Activated T-cell treated with anti-CD3 and anti-CD28 coated beads for 1 hour (primary cell): ENCODE measurements around the gene GNAO1.
A peak's percentile ranks its signal among the peaks of the same experiment; 100 is the strongest.

Experiments
- DNase-seq: peaks from one replicate; pipeline ENCODE4 v3.0.0-alpha.2; 2020; ENCODE audit warnings: low read depth

The GNAO1 gene

DNA sequence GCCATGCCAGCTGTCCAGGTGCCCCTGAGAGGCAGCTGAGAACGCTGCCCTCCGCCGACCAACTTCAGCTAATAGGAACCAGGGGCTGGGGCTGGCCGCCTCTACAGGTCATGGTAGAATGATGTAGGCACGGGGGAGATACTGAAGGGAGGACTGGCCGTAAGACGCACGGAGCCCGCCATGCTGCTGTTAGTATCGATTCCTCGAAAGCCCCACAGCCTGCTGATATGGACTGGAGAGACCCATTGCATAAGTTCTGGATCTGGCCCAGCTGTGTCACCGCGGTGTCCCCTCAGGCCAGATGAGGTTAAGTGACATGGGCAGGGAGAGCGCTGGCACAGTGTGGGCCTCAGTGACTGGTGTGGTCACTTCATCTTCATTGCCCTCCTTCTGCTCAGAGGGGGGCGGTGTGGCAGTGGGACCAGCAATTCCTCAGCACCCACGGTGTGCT is 158.4 kb downstream of the GNAO1 start:
- no peak for DNase-seq

DNA sequence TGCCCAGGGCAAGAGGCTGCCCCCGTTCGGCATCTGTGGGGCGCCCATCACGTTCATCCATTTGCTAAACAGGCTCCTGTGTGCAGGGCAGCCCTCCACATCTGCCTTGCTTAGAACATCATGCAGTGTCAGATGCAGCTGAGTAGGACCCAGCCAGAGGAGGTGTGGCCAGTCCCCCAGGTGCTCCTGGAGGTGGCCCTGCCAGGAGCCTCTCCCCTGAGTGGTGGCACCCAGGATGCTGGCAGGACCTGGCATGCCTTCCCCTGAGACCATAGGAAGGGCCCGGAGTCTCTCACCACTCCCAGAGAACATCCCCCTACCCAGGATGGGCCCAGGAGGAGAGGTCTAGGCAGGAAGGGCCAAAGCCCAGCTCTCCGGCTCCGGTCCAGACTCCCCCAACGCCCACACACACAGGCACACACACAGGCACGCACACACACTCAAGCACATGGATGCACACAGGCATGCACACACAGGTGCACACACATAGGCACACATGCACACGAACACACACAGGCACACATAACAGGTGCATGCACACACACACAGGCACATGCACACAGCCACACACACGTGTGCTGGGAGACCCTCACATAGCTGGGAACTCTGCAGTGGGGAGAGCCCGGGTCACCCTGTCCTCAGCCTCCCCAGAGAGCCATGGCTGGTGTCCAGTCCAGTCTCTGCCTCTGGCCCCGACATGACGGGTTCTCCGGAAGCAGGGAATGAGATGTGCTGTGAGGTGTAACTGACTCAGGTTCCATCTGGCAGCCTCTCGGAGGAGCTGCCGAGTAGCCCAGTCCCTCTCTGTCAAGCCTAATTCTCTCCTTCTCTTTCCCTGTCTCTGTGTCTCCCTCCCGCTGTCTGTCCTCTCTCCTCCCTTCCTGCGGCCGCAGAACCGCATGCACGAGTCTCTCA is 159.5 kb downstream of the GNAO1 start:
- DNase-seq, result no peak

DNA sequence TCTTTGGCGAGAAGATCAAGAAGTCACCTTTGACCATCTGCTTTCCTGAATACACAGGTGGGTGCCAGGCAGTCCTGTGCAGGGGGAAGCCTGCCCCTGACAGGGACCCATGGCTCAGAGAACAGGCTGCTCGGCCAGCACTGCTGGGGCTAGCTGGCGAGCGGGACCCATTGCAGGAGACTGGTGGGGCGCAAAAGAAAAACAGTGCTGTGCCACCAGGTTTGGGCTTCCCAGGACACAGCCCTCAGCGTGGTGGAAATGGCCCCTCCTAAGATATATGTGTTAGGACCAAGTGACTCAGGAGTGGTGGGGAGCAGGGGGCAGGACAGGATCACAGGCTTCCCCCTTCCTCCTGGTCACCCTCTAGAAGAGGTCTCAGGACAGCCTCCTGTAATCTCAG is 160.2 kb downstream of the GNAO1 start:
- no peak for DNase-seq

DNA sequence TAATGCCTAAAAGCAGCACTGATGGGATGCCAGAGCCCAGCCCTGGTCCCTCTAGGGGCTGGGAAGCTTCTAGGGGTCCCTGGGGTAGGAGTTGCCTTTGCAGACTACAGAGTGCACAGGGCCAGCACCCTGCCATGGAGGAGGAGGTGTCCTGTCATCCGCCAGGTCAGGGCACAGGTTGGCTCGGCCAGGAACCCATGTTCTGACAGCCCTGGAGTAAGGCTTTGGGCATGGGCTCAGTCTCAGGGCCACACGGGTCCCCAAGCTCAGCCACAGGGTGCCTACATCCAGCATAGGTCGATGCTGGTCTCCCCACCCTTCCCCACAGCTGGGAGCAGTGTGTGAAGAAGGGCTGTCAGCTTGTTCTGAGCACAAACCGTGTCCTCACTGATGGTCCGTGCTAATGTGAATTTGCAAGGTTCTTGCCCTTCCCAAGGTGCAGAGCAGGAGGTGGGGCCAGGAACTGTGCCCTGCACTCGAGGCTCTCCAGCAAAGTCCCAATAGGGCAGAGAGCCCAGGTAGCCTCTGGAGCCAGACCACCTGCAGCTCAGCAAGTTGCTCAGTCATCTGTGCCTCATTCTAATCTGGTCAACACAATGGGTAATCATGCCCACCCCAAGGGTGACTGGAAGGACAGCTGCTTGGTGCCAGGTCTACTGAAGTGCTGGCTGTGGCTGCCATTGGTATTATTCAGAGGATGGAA is 161.2 kb downstream of the GNAO1 start:
- no peak for DNase-seq

DNA sequence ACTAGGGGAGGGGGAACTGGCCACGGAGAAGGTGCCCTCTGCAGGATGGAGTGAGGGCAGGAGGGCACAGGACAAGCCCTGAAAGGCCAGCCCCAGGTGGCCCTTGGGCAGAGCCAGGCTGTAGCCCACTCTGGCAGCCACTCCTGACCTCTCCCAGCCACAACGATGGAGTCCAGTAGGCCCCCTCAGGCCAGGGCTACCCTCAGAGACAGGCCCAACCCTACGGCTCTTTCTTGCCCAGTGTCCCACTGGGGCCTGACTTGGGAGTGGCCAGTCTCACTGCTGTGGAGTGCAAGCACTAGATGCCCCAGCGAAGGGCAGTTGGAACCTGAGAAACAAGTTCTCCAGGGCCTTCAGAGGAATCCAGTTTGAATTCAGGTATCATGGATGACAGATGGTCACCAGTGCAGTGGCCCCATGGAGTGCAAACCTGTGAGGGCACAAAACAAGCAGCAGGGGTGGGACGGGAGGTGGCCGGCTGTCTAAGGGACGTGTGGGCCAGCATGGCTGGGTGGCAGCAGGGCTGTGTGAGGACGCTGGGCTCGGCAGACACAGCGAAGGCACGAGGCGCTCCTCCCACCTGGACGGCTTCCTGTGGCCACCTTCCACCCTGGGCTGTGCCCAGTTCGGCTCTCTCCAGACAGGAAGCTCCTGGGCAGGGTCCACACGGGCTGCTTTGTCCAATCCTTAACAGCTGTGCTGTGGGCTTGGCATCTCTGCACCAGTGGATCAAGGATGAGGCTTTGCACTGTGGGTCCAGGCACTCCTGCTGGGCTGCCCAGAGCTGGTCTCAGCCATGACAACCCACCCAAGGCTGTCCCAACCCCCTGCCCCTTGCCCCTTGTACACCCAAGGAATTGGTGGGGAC is 162.0 kb downstream of the GNAO1 start:
- no peak for DNase-seq

DNA sequence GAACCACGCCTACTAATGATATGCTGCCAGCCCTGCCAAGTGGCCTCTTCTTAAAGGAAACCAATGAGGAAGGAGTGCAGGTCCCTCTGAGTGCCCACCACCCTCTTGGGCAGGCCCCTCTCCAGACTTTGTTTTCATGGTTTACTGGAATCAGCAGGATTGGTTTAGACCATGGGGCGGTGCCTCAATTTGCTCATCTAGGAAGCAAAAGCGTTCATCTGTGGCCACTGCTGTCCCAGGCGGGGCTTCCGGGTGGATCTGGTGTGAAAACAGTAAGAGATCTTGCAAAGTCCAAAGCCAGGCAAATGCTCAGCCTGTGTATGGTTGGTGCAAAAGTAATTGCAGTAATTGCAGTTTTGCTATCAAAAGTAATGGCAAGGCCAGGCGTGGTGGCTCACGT is 162.7 kb downstream of the GNAO1 start:
- no peak for DNase-seq

DNA sequence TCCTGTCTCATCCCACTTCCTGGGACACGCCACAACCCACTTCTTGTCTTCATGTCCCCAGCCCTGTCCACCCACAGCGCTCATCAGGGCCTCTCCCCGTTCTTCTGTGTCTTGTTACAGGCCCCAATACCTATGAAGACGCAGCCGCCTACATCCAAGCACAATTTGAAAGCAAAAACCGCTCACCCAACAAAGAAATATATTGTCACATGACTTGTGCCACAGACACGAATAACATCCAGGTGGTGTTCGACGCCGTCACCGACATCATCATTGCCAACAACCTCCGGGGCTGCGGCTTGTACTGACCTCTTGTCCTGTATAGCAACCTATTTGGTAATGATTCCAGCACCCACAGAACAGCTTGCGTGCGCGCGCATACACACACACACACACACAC is 163.5 kb downstream of the GNAO1 start:
- no peak for DNase-seq

DNA sequence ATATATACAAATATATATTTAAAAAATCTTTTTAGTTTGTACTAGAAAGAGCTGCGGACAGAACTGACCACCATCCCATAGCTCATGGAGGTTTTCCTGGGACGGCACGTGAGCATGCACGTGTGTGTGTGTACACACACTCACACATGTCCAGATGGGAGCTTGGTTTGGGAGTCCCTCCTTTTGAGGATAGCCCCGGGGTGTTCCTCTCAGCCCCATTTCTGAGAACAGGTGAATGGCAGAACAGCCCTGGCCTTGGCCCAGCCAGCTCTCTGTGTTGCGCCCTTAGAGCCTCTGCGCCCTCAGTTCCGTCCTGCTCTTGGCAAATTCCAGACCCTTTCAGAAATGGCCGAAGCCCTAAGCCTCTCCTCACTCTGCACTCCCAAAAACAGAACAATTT is 163.9 kb downstream of the GNAO1 start:
- DNase-seq, result no peak

DNA sequence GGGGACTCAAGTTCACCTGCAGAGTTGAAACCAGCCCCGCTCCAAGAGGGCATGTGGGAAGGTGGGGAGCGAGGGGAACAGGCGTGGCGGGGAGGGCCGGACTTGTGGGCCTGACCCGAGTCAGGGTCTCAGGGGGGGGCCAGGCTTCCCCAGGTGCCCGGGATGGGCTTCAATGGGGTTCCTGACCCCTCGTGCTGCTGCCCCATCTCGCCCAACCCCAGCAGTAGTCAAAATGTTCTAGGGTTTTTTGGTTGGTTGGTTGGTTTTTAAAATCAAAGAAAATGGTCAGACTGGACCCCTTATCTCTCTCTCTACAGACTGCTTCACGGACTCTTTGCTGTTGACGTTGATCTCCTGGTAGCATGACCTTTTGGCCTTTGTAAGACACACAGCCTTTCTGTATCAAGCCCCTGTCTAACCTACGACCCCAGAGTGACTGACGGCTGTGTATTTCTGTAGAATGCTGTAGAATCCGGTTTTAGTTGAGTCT is 164.5 kb downstream of the GNAO1 start:
- no peak for DNase-seq

DNA sequence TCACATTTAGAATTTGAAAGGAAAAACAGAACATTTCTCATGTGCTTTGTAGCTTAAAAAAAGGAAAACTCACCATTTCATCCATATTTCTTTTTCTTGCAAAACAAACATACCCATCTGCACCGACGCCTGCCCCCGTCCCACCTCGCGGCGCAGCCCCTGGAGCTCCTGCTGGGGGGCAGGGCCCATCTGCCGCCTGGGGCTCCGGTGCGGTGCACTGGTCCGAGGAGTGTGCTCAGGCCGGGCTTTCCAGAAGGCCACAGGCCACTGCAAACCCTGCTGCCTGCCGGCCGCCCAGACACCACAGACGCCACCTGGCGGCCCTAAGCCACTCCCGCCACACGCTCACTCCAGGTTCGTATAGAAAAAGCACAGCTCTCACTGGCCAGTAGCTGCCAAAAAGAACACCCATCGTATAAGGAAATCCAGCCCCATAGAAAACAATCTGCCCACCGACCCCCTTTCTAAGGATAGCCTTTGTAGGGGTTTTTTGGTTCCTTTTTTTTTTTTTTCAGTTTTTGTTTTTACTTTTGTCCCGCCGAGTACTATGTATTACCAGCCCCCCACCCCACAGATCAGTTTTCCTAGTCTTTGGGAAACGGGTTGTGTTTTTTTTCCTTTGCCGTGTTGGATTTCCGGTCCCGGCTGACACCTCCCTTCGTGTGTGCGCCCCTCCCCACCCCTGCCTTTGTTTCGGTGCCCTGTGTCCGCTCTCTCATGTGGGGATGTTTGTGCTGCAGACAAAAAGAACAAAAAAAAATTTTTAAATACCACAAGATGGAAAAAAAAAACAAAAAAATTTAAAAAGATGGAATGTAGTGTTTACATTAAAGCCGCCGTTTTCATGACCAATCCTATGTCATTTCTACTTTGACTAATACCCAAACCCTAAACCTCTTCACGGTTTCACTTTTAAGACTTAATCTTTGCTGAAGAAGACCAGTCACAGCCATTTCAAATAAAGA is 165.3 kb downstream of the GNAO1 start:
- DNase-seq, result peak; percentile 40

DNA sequence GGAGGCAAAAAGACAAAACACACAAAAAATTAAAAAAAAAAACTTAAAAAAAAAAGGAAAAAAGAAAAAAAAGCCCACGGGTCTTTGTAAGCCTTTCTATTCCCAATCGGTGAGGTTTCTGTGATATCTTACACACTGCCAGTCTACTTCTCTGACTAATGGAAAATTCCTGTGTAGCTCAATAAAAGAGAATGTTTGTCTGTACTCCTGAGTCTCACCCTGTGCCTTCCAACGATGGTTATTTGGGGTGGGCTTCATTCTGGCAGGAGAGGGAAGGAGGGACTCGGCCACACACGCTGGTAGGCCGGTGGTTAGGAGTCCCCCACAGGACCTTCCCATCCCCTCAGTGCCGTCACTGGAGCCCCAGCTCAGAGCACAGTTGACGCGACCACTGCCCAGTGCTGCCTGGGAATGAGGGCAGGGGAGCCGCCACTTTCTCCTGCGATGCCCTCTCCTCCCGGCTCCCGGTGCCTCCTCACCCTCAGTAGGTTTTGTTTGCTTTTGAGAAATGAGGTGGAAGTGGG is 166.0 kb downstream of the GNAO1 start:
- DNase-seq, result no peak

DNA sequence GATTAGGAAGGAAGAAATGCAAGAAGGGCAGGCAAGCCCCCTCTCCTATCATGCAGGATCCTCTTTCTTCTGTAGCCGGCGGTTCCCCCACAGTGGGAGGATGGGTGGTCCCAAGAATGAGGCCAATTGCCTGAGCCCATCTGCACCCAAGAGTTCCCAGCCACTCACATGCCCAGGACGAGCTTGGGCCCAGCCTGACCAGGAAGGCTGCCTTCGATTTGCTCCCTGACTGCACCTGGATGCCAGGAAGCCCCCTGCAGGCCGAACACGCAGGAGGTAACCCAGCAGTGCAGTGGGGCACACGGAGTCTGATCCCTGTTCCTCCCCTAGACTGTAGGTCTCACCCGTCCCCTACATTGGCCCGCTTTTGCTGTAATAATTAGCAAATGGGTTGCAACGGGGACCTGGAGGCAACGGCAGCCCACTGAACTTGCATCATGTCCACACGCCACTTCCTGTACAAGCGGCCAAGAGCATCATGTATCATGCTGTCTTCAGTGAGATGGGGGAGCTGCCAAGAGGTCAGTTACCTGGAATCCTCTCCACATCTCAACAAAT is 166.6 kb downstream of the GNAO1 start:
- no peak for DNase-seq

DNA sequence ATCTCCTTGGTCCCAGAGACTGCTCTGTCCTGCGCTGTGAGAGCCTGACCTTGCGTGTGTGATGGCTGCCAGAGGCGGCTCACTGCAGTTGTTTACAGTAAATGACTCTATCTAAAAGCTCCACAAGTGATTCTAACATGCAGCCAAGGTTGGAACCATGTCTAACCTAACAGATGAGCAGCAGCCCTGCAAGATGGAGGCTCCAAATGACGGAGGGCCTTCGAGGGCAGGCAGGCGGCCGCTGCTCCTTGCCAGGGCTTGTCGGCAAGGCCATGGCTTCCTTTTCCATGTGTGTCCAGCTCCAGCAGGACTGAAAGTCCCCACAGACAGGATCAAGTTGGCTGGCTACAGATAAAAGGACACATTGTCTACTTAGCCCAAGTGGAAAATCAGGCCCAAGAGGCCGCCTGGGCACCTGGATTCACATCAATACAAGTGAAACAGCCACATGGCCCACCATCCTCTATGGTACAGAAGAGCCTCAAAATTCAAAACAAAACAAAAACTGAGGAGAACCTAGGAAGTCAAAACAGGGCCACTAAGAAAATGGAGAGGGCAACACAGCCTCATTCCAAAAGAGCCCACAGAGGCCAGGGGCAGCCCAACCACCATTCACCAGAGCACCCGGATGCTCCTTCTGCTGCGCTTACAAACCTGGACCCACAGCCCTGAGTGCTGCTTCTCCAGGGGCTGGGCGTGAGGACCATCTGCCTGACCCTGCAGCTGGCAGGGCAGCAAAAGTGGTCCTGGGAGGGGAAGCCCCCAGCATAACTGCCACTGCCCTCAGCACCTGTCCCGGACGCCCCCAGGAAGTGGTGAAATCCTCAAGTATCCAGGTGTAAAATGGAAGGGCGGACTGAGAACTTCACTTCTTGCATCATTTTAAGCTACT is 169.1 kb downstream of the GNAO1 start:
- DNase-seq, result no peak

DNA sequence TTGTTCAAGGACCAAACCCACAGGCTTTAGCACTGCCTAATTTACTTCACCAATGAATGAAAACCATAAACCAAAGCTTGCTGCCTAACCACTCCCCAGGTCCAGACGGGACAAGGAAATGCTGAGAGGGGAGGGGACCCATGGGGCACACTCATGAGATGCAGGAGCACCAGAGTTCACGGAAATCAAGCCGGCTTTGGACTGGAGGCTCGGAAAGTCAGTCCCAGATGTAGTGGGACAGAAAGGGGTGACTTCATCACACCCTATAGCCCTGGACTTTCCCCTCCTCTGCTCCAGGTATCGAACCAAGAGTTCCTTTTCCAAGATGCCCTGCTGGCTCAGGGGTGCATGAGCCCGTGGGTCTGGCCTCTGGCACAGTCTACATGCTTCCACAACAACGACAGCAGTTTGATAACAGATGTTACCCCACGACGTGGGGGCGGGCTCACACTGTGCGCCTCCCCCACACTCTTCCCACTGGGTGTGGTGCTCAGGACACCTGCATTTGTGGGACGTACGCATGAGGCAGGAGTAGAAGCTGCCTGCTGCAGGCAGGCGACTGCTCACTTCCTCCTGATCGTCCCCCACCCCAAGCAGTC is 170.9 kb downstream of the GNAO1 start:
- no peak for DNase-seq

DNA sequence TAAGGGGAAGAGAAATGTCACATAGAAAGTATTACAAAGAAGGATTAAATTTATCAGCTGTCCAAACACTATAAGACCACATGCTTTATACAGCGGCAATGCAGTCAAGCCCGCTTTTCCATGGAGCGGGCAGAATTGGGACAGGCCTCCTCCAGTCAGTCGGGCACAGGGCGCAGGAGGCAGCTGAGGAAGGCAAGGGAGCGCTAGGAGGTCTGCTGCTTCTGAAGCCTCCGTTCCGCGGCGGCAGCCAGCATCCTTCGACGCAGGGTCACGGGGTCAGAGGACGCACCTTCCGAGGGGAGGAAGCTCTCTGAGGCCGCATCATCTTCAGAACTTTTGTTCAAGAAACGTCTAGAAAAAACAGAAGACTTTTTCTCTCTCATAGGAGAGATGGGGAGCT is 171.4 kb downstream of the GNAO1 start:
- DNase-seq, result no peak

DNA sequence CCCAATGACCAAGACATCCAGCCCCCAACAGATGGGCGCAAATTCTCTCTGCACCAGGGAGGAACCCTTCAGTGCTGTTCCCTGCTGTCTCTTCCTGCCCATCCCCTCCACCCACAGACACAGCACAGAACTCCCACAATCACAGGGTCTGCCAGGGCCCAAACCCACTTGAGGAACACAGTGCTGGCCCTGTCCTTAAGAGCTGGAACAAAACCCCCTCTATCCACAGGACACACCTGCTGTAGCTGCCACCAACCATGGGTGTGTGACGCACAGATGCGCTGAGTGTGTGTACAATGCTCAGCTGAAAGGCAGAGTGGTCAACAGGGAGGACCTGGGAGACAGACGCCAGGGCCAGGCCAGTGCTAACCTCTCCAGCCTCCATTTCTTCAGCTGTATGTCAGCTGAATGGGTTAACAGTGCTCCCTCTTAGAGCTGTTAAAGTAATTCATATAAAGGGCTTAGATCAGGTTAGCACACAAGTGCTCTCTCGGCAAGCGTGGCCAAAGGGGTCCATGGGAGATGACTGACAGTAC is 172.0 kb downstream of the GNAO1 start:
- no peak for DNase-seq

DNA sequence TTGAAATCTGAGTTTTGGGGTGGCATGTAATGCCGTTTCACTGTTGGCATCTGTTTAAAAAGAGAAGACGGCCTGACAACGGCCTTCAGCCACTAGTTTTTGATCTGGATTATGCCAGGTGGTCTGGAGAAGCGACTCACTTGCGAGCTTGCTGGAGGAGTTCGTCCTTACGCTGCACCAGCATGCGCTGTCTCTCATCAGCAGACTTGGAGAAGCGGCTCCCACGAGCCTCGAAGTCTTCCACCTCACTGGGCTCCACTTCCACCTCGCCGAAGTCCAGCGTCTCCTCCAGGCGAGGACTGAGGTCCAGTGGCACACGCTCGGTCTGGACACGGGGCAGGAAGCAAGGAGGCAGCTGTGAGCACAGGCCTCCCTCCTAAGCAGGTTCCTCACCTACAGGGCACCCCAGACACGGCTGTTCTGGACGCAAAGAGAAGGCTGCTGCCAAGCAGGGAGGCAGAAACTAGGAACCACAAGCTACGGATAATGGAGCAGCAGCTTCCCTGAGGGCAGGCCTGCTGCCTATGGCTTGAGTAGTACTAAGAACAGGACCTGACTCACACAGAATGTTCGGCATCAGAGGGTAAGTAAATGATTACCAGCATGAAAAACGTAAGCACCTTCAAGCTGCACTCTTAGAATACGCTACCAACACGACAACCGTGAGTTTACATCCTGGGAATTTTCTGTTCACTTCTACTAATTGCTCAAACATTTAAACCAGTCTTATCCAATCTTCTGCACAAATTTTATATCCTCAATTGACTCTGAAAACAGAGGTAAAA is 172.7 kb downstream of the GNAO1 start:
- no peak for DNase-seq

DNA sequence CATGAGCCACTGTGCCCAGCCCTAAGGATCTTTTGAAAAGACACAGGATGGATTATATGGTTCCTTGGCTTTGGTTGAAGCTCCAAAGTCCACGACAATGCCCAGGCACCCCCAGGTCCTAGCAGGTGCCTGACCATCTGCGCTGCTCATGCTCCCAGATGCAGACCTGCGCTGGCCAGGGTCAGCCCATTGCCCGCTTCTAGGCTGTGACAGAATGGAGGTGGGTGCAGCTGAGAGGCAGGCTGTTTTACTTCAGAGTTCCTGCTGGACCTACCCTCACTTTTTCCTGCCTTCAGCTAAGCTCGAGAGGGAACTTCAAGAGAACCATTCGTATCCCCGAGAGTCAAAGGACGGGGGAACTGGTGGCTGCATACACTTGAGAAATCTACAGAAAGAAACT is 173.6 kb downstream of the GNAO1 start:
- no peak for DNase-seq
